A549 (cell line): ENCODE measurements around the gene CLASP1. TPM values are rescaled to one million over a fixed set of nuclear protein-coding genes. Genes with fewer than 3 reads are reported as not detected.

Source experiments
- ATAC-seq, 2 experiments: fragments of 200-7000 bp in 1 of 2; fragments of >200 bp in 1 of 2; cut with Nextera tagmentation in 1 of 2; cut with Tn5 transposase in 1 of 2; 3 replicates each; pipeline versions ENCODE4 v1.8.0 to v1.9.1; 2018 to 2020; ENCODE audit warnings: mild to moderate bottlenecking in 1 of 2, moderate library complexity in 1 of 2
- CTCF ChIA-PET: fragments of 300-600 bp; sonication (Branson Sonifier 250); formaldehyde crosslinking; extraction: SDS; loops from one replicate; lab custom pipeline; 2021; ENCODE audit warnings: antibody characterized with exemption, inconsistent platforms; lab: Yijun Ruan, JAX
- POLR2A ChIA-PET: fragments of 350-600 bp; formaldehyde crosslinking; extraction: SDS; loops from one replicate; lab custom pipeline; 2021; ENCODE audit warnings: antibody characterized with exemption, inconsistent platforms; lab: Yijun Ruan, JAX
- DNase-seq, 2 experiments: peaks; one replicate each; pipeline versions ENCODE4 v3.0.0 to v3.0.0-alpha.2; 2011 to 2016; ENCODE audit warnings: low read depth in 1 of 2, low spot score in 1 of 2
- FAIRE-seq: peaks from 2 replicates; lab custom pipeline; 2011; peaks lifted over from hg19 to GRCh38; lab: Jason Lieb, UNC
- H3K27ac ChIP-seq, 2 experiments: fragments of >200 bp; sonication (Bioruptor Twin); formaldehyde crosslinking; 3 replicates each; pipeline ENCODE4 v1.5.1; 2016 to 2017
- H3K4me1 ChIP-seq: fragments of >200 bp; sonication (Bioruptor Twin); formaldehyde crosslinking; 3 replicates; pipeline ENCODE4 v1.6.1; 2016
- H3K4me2 ChIP-seq: fragments of >200 bp; sonication (Bioruptor Twin); formaldehyde crosslinking; 3 replicates; pipeline ENCODE4 v1.6.1; 2016
- H3K4me3 ChIP-seq: fragments of >200 bp; sonication (Bioruptor Twin); formaldehyde crosslinking; 3 replicates; pipeline ENCODE4 v1.5.1; 2016
- H3K9me3 ChIP-seq: fragments of >200 bp; sonication (Bioruptor Twin); formaldehyde crosslinking; 3 replicates; pipeline ENCODE4 v1.6.1; 2016
- BHLHE40 ChIP-seq: IDR thresholded peaks from 2 replicates; pipeline ENCODE4 v1.6.1; 2012; ENCODE audit warnings: low read depth, low read length, inconsistent platforms
- CBX2 ChIP-seq: fragments of 200-600 bp; sonication (generic); IDR thresholded peaks from 2 replicates; pipeline ENCODE4 v1.6.1; 2016; ENCODE audit warnings: low read depth, mild to moderate bottlenecking, borderline replicate concordance
- CEBPB ChIP-seq, 2 experiments: fragments of >200 bp in 1 of 2; sonication (Bioruptor Twin) in 1 of 2; formaldehyde crosslinking in 1 of 2; IDR thresholded peaks; 2 replicates each; pipeline ENCODE4 v1.6.1; 2012 to 2016
- EHF ChIP-seq: fragments of 250-450 bp; sonication (Bioruptor Pico); IDR thresholded peaks from 2 replicates; pipeline ENCODE4 v1.5.0; 2020; ENCODE audit warnings: mild to moderate bottlenecking
- ELK1 ChIP-seq: fragments of 150-350 bp; IDR thresholded peaks from 2 replicates; pipeline ENCODE4 v1.6.1; 2014; ENCODE audit warnings: low read depth, mild to moderate bottlenecking, low read length
- FOXS1 ChIP-seq: fragments of 250-450 bp; sonication (Bioruptor Pico); IDR thresholded peaks from 2 replicates; pipeline ENCODE4 v1.5.0; 2020; ENCODE audit warnings: mild to moderate bottlenecking, moderate library complexity
- GATA3 ChIP-seq: IDR thresholded peaks from 2 replicates; pipeline ENCODE4 v1.6.1; 2012; ENCODE audit warnings: borderline replicate concordance
- HDAC2 ChIP-seq: fragments of 200-600 bp; sonication (generic); IDR thresholded peaks from 2 replicates; pipeline ENCODE4 v1.6.1; 2016
- HEYL ChIP-seq: fragments of 250-450 bp; sonication (Bioruptor Pico); IDR thresholded peaks from 2 replicates; pipeline ENCODE4 v1.8.0; 2021; ENCODE audit warnings: mild to moderate bottlenecking, moderate library complexity
- JUN ChIP-seq, 2 experiments: fragments of >200 bp; sonication (Bioruptor Twin); formaldehyde crosslinking; IDR thresholded peaks; 2 replicates in 1 of 2; 3 replicates in 1 of 2; pipeline ENCODE4 v1.6.1; 2016 to 2017
- JUNB ChIP-seq: fragments of >200 bp; sonication (Bioruptor Twin); formaldehyde crosslinking; IDR thresholded peaks from 2 replicates; pipeline ENCODE4 v1.6.1; 2016
- KDM1A ChIP-seq: fragments of 200-600 bp; sonication (generic); IDR thresholded peaks from 2 replicates; pipeline ENCODE4 v1.6.1; 2016; ENCODE audit warnings: low read depth, mild to moderate bottlenecking
- MAFK ChIP-seq: fragments of 450-650 bp; IDR thresholded peaks from 2 replicates; pipeline ENCODE4 v1.6.1; 2014; ENCODE audit not compliant: partially characterized antibody
- MYC ChIP-seq: IDR thresholded peaks from 2 replicates; pipeline ENCODE4 v1.6.1; 2012; ENCODE audit warnings: mild to moderate bottlenecking, inconsistent platforms, low read length, improper control_type of control experiment, borderline replicate concordance
- NFE2L2 ChIP-seq: fragments of 150-350 bp; conservative IDR thresholded peaks from 2 replicates; pipeline ENCODE4 v1.6.1; 2014; ENCODE audit warnings: low read length
- NPAS2 ChIP-seq: fragments of 250-450 bp; sonication (Bioruptor Pico); IDR thresholded peaks from 2 replicates; pipeline ENCODE4 v1.8.0; 2022; ENCODE audit warnings: mild to moderate bottlenecking, moderate library complexity, borderline replicate concordance
- POLR2A ChIP-seq: IDR thresholded peaks from 2 replicates; pipeline ENCODE4 v1.6.1; 2012; ENCODE audit warnings: mild to moderate bottlenecking, low read length
- RCOR1 ChIP-seq: fragments of 150-350 bp; IDR thresholded peaks from 2 replicates; pipeline ENCODE4 v1.6.1; 2014; ENCODE audit warnings: antibody characterized with exemption, low read length, low read depth
- SREBF2 ChIP-seq: fragments of 450-650 bp; IDR thresholded peaks from 2 replicates; pipeline ENCODE4 v1.6.1; 2014; ENCODE audit warnings: mild to moderate bottlenecking, moderate library complexity
- ZSCAN20 ChIP-seq: fragments of 250-450 bp; sonication (Bioruptor Pico); IDR thresholded peaks from 2 replicates; pipeline ENCODE4 v1.8.0; 2022; ENCODE audit warnings: mild to moderate bottlenecking, moderate library complexity
- WGBS: methylation state at CpG from one replicate; pipeline ENCODE4 v1.1.6; 2017; ENCODE audit errors: missing lambda C conversion rate; 5-methylcytosine and 5-hydroxymethylcytosine counted together
- polyA plus RNA-seq, 4 experiments: library from polyadenylated mRNA; depleted of rRNA in 3 of 4; stranded (reverse); fragments of >200 nt; fragmentation: RNase III in 1 of 4; extraction: RNeasy Plus Mini Kit Qiagen cat#74134 plus additional on column Dnase treatment in 1 of 4; gene quantifications; 2 replicates in 3 of 4; 3 replicates in 1 of 4; pipeline ENCODE4 v1.2.3, GENCODE V29; 2011 to 2017
- TF ChIP-seq, protein P1 (sequence below): fragments of >200 bp; sonication (Bioruptor Twin); formaldehyde crosslinking; IDR thresholded peaks from 3 replicates; pipeline ENCODE4 v1.6.1; 2016
- TF ChIP-seq, protein P2 (sequence below): fragments of >200 bp; sonication (Bioruptor Twin); formaldehyde crosslinking; IDR thresholded peaks from 2 replicates; pipeline ENCODE4 v1.6.1; 2016
- TF ChIP-seq, protein P3 (sequence below): fragments of 250-450 bp; sonication (Bioruptor Pico); IDR thresholded peaks from 2 replicates; pipeline ENCODE4 v1.5.0; 2021; ENCODE audit warnings: mild to moderate bottlenecking, moderate library complexity, borderline replicate concordance

Gene CLASP1
- polyA plus RNA-seq, 2 of the 4 experiments (the other 2 are of a cell fraction) = 11.7 to 15.8 TPM

- DNase-seq = no peak
- Histone ChIP-seq H3K27ac (no peak overlapping the region), H3K9me3 (no peaks in the 10 kb centered on the region), H3K4me1 (peaks cover 6% of the 10 kb centered on the region; the same call in 2 of the 3 replicates), H3K4me3 (no peak overlapping the region), H3K4me2 (no peak overlapping the region)
- TF ChIP-seq ZSCAN20 = no peak
- TF ChIP-seq, protein P1, sequence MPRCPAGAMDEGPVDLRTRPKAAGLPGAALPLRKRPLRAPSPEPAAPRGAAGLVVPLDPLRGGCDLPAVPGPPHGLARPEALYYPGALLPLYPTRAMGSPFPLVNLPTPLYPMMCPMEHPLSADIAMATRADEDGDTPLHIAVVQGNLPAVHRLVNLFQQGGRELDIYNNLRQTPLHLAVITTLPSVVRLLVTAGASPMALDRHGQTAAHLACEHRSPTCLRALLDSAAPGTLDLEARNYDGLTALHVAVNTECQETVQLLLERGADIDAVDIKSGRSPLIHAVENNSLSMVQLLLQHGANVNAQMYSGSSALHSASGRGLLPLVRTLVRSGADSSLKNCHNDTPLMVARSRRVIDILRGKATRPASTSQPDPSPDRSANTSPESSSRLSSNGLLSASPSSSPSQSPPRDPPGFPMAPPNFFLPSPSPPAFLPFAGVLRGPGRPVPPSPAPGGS = no peak
- TF ChIP-seq CBX2 = no peak
- TF ChIP-seq MYC = no peak
- no peak for TF ChIP-seq SREBF2
- no peak for TF ChIP-seq HDAC2
- TF ChIP-seq JUNB = no peak
- TF ChIP-seq EHF (CRISPR knock-in tag) = no peak
- no peak for TF ChIP-seq JUN (IDR thresholded peaks at IDR 0.05)
- no peak for TF ChIP-seq BHLHE40
- TF ChIP-seq, protein P2, sequence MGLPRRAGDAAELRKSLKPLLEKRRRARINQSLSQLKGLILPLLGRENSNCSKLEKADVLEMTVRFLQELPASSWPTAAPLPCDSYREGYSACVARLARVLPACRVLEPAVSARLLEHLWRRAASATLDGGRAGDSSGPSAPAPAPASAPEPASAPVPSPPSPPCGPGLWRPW = no peak
- no peak for FAIRE-seq
- ChIA-PET POLR2A (no interaction called here), CTCF (interaction anchor here (1.4 kb wide), 1 partner anchor 15 kb away, joined by 4 read pairs; no protein-coding TSS in a partner anchor)
- no peak for ATAC-seq
These were observed 280.4 kb downstream of the CLASP1 start for GRCh38 chr2:121368836-121369235.

GRCh38 chr2:121368155-121368554 lies 281.1 kb downstream of the CLASP1 start:
- no peaks in the 10 kb centered on the region for H3K9me3 ChIP-seq
- TF ChIP-seq KDM1A (no peak), GATA3 (no peak), ELK1 (no peak), MAFK (no peak)
- H3K27ac ChIP-seq = no peak overlapping the region
- ChIA-PET POLR2A (interaction anchor here (0.5 kb wide), 1 partner anchor 11 kb away, joined by 3 read pairs; no protein-coding TSS in a partner anchor), CTCF (interaction anchor here (5.3 kb wide), 1 partner anchor 13 kb away, joined by 26 read pairs; no protein-coding TSS in a partner anchor)
- no peak for ATAC-seq
- H3K4me2 ChIP-seq = no peak overlapping the region
- DNase-seq = no peak
- WGBS = 92% methylated on average over 7 of the region's 7 CpGs
- no peak for FAIRE-seq
- no peak overlapping the region for H3K4me3 ChIP-seq
- peaks cover 8% of the 10 kb centered on the region; the same call in 2 of the 3 replicates for H3K4me1 ChIP-seq

DNA sequence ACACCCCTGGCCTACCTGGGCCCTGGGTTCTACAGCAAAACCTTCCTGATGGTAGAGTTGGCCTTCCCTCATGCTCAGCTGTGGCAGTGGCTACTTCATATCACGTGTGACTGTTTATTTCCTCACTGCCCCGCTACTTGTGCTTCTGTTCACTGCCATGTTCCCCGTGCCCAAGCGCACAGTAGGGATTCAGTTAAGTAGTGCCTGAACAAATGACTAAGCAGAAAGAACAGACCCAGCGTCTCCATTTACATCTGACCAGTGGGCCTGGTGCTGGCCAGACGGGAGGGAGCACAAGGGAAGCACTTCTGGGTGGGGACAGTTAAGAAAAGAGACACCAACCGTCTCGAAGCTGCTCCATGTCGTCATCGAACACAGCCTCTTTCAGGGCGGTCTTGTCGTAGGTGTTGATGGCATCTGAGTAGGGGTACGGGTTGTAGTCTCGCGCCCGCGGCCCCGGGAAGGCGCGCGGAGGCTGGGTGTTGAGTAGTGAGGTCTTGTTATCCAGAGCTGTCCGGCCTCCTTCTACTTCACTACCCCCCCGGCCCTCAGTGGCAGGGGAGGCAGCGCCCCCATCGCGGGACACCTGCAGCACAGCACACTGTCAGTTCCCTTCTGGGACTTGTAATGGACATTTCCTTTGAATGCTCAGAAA lies 281.9 kb downstream of the CLASP1 start:
- Histone ChIP-seq H3K4me3 (no peak overlapping the region), H3K27ac (no peak overlapping the region), H3K4me2 (no peak overlapping the region), H3K9me3 (no peaks in the 10 kb centered on the region), H3K4me1 (peaks cover 8% of the 10 kb centered on the region; the same call in 2 of the 3 replicates)
- WGBS = 93% methylated on average over 24 of the region's 26 CpGs
- no peak for ATAC-seq
- FAIRE-seq = no peak
- CTCF ChIA-PET = interaction anchor here (2.1 to 5.3 kb wide), 2 partner anchors 12 to 272 kb away, joined by 5 to 26 read pairs; no protein-coding TSS in a partner anchor
- no peak for DNase-seq
- no peak for TF ChIP-seq FOXS1
- TF ChIP-seq NFE2L2 = no peak
- no peak for TF ChIP-seq CEBPB (IDR thresholded peaks at IDR 0.05)
- TF ChIP-seq ZSCAN20 = no peak
- TF ChIP-seq RCOR1 = no peak
- TF ChIP-seq HEYL = no peak
- TF ChIP-seq GATA3 = no peak
- TF ChIP-seq JUNB = no peak
- TF ChIP-seq CBX2 = no peak
- TF ChIP-seq, protein P2 = no peak
- TF ChIP-seq JUN (IDR thresholded peaks at IDR 0.05) = no peak
- no peak for TF ChIP-seq MYC
- no peak for TF ChIP-seq EHF (CRISPR knock-in tag)
- TF ChIP-seq BHLHE40 = no peak
- TF ChIP-seq NPAS2 = no peak
- no peak for TF ChIP-seq POLR2A
- TF ChIP-seq, protein P3, sequence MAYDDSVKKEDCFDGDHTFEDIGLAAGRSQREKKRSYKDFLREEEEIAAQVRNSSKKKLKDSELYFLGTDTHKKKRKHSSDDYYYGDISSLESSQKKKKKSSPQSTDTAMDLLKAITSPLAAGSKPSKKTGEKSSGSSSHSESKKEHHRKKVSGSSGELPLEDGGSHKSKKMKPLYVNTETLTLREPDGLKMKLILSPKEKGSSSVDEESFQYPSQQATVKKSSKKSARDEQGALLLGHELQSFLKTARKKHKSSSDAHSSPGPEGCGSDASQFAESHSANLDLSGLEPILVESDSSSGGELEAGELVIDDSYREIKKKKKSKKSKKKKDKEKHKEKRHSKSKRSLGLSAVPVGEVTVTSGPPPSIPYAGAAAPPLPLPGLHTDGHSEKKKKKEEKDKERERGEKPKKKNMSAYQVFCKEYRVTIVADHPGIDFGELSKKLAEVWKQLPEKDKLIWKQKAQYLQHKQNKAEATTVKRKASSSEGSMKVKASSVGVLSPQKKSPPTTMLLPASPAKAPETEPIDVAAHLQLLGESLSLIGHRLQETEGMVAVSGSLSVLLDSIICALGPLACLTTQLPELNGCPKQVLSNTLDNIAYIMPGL (CRISPR knock-in tag) = no peak
- POLR2A ChIA-PET = no interaction called here
